CD8-positive, alpha-beta memory T cell (primary cell): ENCODE data around the gene CCDC78. TPM values are rescaled to one million over a fixed set of nuclear protein-coding genes. Genes with fewer than 3 reads are reported as not detected.

Experiments
- CTCF ChIA-PET: fragments of 350-600 bp; sonication (Branson Sonifier 250); formaldehyde crosslinking; loops from one replicate; lab custom pipeline; 2021; ENCODE audit warnings: antibody characterized with exemption; lab: Charles Lee
- POLR2A ChIA-PET: fragments of 350-600 bp; sonication (Branson Sonifier 250); formaldehyde crosslinking; loops from one replicate; lab custom pipeline; 2021; ENCODE audit warnings: antibody characterized with exemption; lab: Charles Lee
- DNase-seq, 5 donors: peaks; one replicate each; pipeline versions ENCODE4 v3.0.0 to v3.0.0-alpha.2; 2020 to 2022; ENCODE audit warnings: mixed read lengths in 1 of 5
- H3K27ac ChIP-seq: one replicate; pipeline ENCODE4 v1.7.0; 2013; ENCODE audit warnings: low read depth, mild to moderate bottlenecking, low read length, moderate library complexity
- H3K27me3 ChIP-seq: 2 replicates; pipeline ENCODE4 v1.7.0; 2013; ENCODE audit warnings: low read length, mild to moderate bottlenecking; ENCODE audit not compliant: insufficient read depth, poor library complexity, severe bottlenecking
- H3K36me3 ChIP-seq: 2 replicates; pipeline ENCODE4 v1.7.0; 2013; ENCODE audit warnings: mild to moderate bottlenecking, low read length, moderate library complexity; ENCODE audit not compliant: insufficient read depth
- H3K4me1 ChIP-seq: 2 replicates; pipeline ENCODE4 v1.7.0; 2013; ENCODE audit warnings: mild to moderate bottlenecking, low read length, moderate library complexity; ENCODE audit not compliant: insufficient read depth
- H3K4me3 ChIP-seq: 2 replicates; pipeline ENCODE4 v1.7.0; 2013; ENCODE audit warnings: mild to moderate bottlenecking, low read length
- H3K9me3 ChIP-seq: 2 replicates; pipeline ENCODE4 v1.7.0; 2013; ENCODE audit warnings: mild to moderate bottlenecking, low read length
- H3K27ac Mint-ChIP-seq, 8 donors: one replicate each; pipeline ENCODE4 v1.8.0; 2020 to 2021; ENCODE audit warnings: mixed read lengths in 8 of 8, mild to moderate bottlenecking in 6 of 8, inconsistent platforms in 3 of 8, moderate library complexity in 3 of 8
- H3K27me3 Mint-ChIP-seq, 2 donors: one replicate each; pipeline ENCODE4 v1.8.0; 2020 to 2021; ENCODE audit warnings: mixed read lengths in 2 of 2, mild to moderate bottlenecking in 1 of 2, moderate library complexity in 1 of 2
- H3K36me3 Mint-ChIP-seq, 3 donors: one replicate each; pipeline ENCODE4 v1.8.0; 2020 to 2021; ENCODE audit warnings: mixed read lengths in 3 of 3, inconsistent platforms in 1 of 3, mild to moderate bottlenecking in 1 of 3
- H3K4me1 Mint-ChIP-seq, 3 donors: one replicate each; pipeline ENCODE4 v1.8.0; 2020 to 2021; ENCODE audit warnings: mixed read lengths in 3 of 3, inconsistent platforms in 1 of 3, mild to moderate bottlenecking in 1 of 3
- H3K4me3 Mint-ChIP-seq, 7 donors: one replicate each; pipeline ENCODE4 v1.8.0; 2020 to 2021; ENCODE audit warnings: mixed read lengths in 7 of 7, mild to moderate bottlenecking in 6 of 7, moderate library complexity in 4 of 7, inconsistent platforms in 2 of 7
- H3K9me3 Mint-ChIP-seq, 5 donors: one replicate each; pipeline ENCODE4 v1.8.0; 2020 to 2022; ENCODE audit warnings: mixed read lengths in 5 of 5, mild to moderate bottlenecking in 3 of 5, moderate library complexity in 2 of 5, inconsistent platforms in 1 of 5
- polyA plus RNA-seq: library from polyadenylated mRNA; unstranded; fragments of 300-500 nt; fragmentation: Illumina TruSeq; gene quantifications from one replicate; pipeline ENCODE4 v1.2.3, GENCODE V29; 2021
- total RNA-seq, 2 experiments: library from RNA; stranded (reverse); gene quantifications; one replicate each; pipeline ENCODE4 v1.2.3, GENCODE V29; 2021

Gene CCDC78
- total and polyA plus RNA-seq, 3 experiments from 2014 or later, result 0.53 to 9.9 (median 9.8) TPM

- peaks cover 44% of the 10 kb centered on the region for H3K4me1 ChIP-seq
- ChIA-PET POLR2A (interaction anchor here (0.6 to 1.4 kb wide), 5 partner anchors 9 to 96 kb away, joined by 3 to 8 read pairs (median 3); no protein-coding TSS in a partner anchor), CTCF (interaction anchor here (1.0 kb wide), 1 partner anchor 25 kb away, joined by 3 read pairs; no protein-coding TSS in a partner anchor)
- H3K27ac Mint-ChIP-seq, result peak within 1 kb of the TSS in 6 of 8 donors; percentile 73 to 90 (median 81)
- H3K27ac ChIP-seq, result peak within 1 kb of the TSS; percentile 61
- H3K4me3 ChIP-seq, result peak within 1 kb of the TSS; percentile 41
- H3K4me3 Mint-ChIP-seq, result peak within 1 kb of the TSS; percentile 65 to 91 (median 81)
- peak; percentile 93 to 97 (median 95) for DNase-seq
- H3K36me3 ChIP-seq, result peaks cover 8% of the 10 kb centered on the region
- H3K9me3 Mint-ChIP-seq, result no peaks in the 10 kb centered on the region
- H3K9me3 ChIP-seq, result no peaks in the 10 kb centered on the region
- no peaks in the 10 kb centered on the region for H3K27me3 ChIP-seq
- H3K36me3 Mint-ChIP-seq, result peaks cover 0 to 38% (median 3%) of the 10 kb centered on the region in 3 donors
- H3K27me3 Mint-ChIP-seq, result no peaks in the 10 kb centered on the region
- H3K4me1 Mint-ChIP-seq, result peaks cover 8 to 55% (median 19%) of the 10 kb centered on the region in 3 donors
Measured at GRCh38 chr16:684071-684794, 42.0 kb downstream of the CCDC78 start, which contains the start of gene JMJD8. Gene JMJD8 (minus strand): TSS chr16:684334. CDS start chr16:684319, 15 bp downstream.

GRCh38 chr16:683396-684070 is 42.7 kb downstream of the CCDC78 start:
- Histone ChIP-seq H3K9me3 (no peaks in the 10 kb centered on the region), H3K27ac (peak overlapping the region; percentile 61), H3K4me3 (peak overlapping the region; percentile 41), H3K4me1 (peaks cover 39% of the 10 kb centered on the region), H3K27me3 (no peaks in the 10 kb centered on the region), H3K36me3 (peaks cover 8% of the 10 kb centered on the region)
- Mint-ChIP-seq H3K4me1 (peaks cover 13 to 52% (median 17%) of the 10 kb centered on the region in 3 donors), H3K4me3 (peak overlapping the region; percentile 65 to 84 (median 81)), H3K9me3 (no peaks in the 10 kb centered on the region), H3K36me3 (peaks cover 0 to 38% (median 3%) of the 10 kb centered on the region in 3 donors), H3K27ac (peak overlapping the region in 6 of 8 donors; percentile 29 to 90 (median 61)), H3K27me3 (no peaks in the 10 kb centered on the region)
- DNase-seq, result no peak
- ChIA-PET CTCF (interaction anchor here (1.0 to 2.3 kb wide), 2 partner anchors 12 to 24 kb away, joined by 3 to 7 read pairs; no protein-coding TSS in a partner anchor), POLR2A (interaction anchor here (0.6 to 1.4 kb wide), 3 partner anchors 9 to 95 kb away, joined by 3 to 8 read pairs (median 4); no protein-coding TSS in a partner anchor)

GRCh38 chr16:682493-683395 is 43.5 kb downstream of the CCDC78 start:
- peaks cover 36% of the 10 kb centered on the region for H3K4me1 ChIP-seq
- peak overlapping the region; percentile 61 for H3K27ac ChIP-seq
- H3K4me1 Mint-ChIP-seq, result peaks cover 13 to 52% (median 17%) of the 10 kb centered on the region in 3 donors
- ChIA-PET POLR2A (interaction anchor here (0.6 kb wide), 2 partner anchors 449 to 1087 kb away, joined by 3 to 6 read pairs; no protein-coding TSS in a partner anchor), CTCF (interaction anchor here (1.3 to 2.3 kb wide), 2 partner anchors 10 to 13 kb away, joined by 4 to 7 read pairs; no protein-coding TSS in a partner anchor)
- no peak overlapping the region for H3K4me3 ChIP-seq
- H3K27me3 Mint-ChIP-seq, result no peaks in the 10 kb centered on the region
- peak overlapping the region; percentile 66 to 84 (median 81) for H3K4me3 Mint-ChIP-seq
- H3K9me3 ChIP-seq, result no peaks in the 10 kb centered on the region
- peaks cover 0 to 38% (median 3%) of the 10 kb centered on the region in 3 donors for H3K36me3 Mint-ChIP-seq
- no peaks in the 10 kb centered on the region for H3K9me3 Mint-ChIP-seq
- H3K36me3 ChIP-seq, result peaks cover 8% of the 10 kb centered on the region
- no peak for DNase-seq
- H3K27ac Mint-ChIP-seq, result peak overlapping the region; percentile 2 to 91 (median 72)
- no peaks in the 10 kb centered on the region for H3K27me3 ChIP-seq

- H3K9me3 Mint-ChIP-seq, result no peaks in the 10 kb centered on the region
- peaks cover 0 to 33% (median 3%) of the 10 kb centered on the region in 3 donors for H3K36me3 Mint-ChIP-seq
- Histone ChIP-seq H3K9me3 (no peaks in the 10 kb centered on the region), H3K4me1 (peaks cover 36% of the 10 kb centered on the region), H3K27ac (peak overlapping the region; percentile 72), H3K36me3 (peaks cover 8% of the 10 kb centered on the region), H3K4me3 (no peak overlapping the region), H3K27me3 (no peaks in the 10 kb centered on the region)
- H3K27me3 Mint-ChIP-seq, result no peaks in the 10 kb centered on the region
- peak overlapping the region in 6 of 8 donors; percentile 12 to 94 (median 67) for H3K27ac Mint-ChIP-seq
- DNase-seq, result no peak
- H3K4me3 Mint-ChIP-seq, result peak overlapping the region; percentile 66 to 84 (median 81)
- H3K4me1 Mint-ChIP-seq, result peaks cover 13 to 55% (median 18%) of the 10 kb centered on the region in 3 donors
- CTCF ChIA-PET, result interaction anchor here (1.3 to 2.3 kb wide), 5 partner anchors 8 to 14 kb away, joined by 3 to 8 read pairs (median 7); partner anchors contain the start of genes RHOT2 and WDR24
- POLR2A ChIA-PET, result interaction anchor here (0.6 to 1.8 kb wide), 4 partner anchors 8 to 1088 kb away, joined by 3 to 15 read pairs (median 6); partner anchors contain the start of gene WDR24
Measured at GRCh38 chr16:681746-682427, 44.4 kb downstream of the CCDC78 start.

- Mint-ChIP-seq H3K4me3 (peak overlapping the region; percentile 62 to 88 (median 78)), H3K9me3 (no peaks in the 10 kb centered on the region), H3K36me3 (peaks cover 0 to 32% (median 3%) of the 10 kb centered on the region in 3 donors), H3K4me1 (peaks cover 13 to 55% (median 20%) of the 10 kb centered on the region in 3 donors), H3K27ac (peak overlapping the region in 5 of 8 donors; percentile 9 to 94 (median 77)), H3K27me3 (no peaks in the 10 kb centered on the region)
- Histone ChIP-seq H3K27me3 (no peaks in the 10 kb centered on the region), H3K4me3 (peak overlapping the region; percentile 67), H3K4me1 (peaks cover 36% of the 10 kb centered on the region), H3K9me3 (no peaks in the 10 kb centered on the region), H3K27ac (peak overlapping the region; percentile 72), H3K36me3 (peaks cover 8% of the 10 kb centered on the region)
- no peak for DNase-seq
- POLR2A ChIA-PET, result interaction anchor here (0.9 to 1.9 kb wide), 6 partner anchors 9 to 107 kb away, joined by 3 to 15 read pairs (median 5); partner anchors contain the start of genes HAGHL, METTL26, RHOT2 and RPUSD1
- CTCF ChIA-PET, result interaction anchor here (0.8 to 2.3 kb wide), 7 partner anchors 9 to 32 kb away, joined by 3 to 8 read pairs (median 4); partner anchors contain the start of genes RHOT2, WDR24 and WDR90
Measured at GRCh38 chr16:680967-681745, 45.1 kb downstream of the CCDC78 start.

GRCh38 chr16:680625-680945 is 45.7 kb downstream of the CCDC78 start:
- Mint-ChIP-seq H3K9me3 (no peaks in the 10 kb centered on the region), H3K4me3 (peak overlapping the region; percentile 62 to 88 (median 80)), H3K27ac (peak overlapping the region in 4 of 8 donors; percentile 9 to 94 (median 78)), H3K27me3 (no peaks in the 10 kb centered on the region), H3K36me3 (peaks cover 0 to 31% (median 3%) of the 10 kb centered on the region in 3 donors), H3K4me1 (peaks cover 13 to 49% (median 20%) of the 10 kb centered on the region in 3 donors)
- Histone ChIP-seq H3K36me3 (peaks cover 8% of the 10 kb centered on the region), H3K9me3 (no peaks in the 10 kb centered on the region), H3K4me1 (peaks cover 35% of the 10 kb centered on the region), H3K27ac (peak overlapping the region; percentile 72), H3K4me3 (peak overlapping the region; percentile 67), H3K27me3 (no peaks in the 10 kb centered on the region)
- ChIA-PET CTCF (interaction anchor here (0.8 to 1.8 kb wide), 5 partner anchors 9 to 31 kb away, joined by 3 to 8 read pairs (median 3); partner anchors contain the start of genes RHOT2, WDR24 and WDR90), POLR2A (interaction anchor here (0.9 to 1.9 kb wide), 7 partner anchors 10 to 107 kb away, joined by 3 to 15 read pairs (median 5); partner anchors contain the start of genes HAGHL, METTL26, RHOT2 and RPUSD1)
- no peak for DNase-seq
